HG03196 (cell line): Measurements from ENCODE around the gene DIAPH2.

ENCODE experiments used
- ATAC-seq: cut with Tn5 transposase; IDR thresholded peaks from one replicate; pipeline ENCODE4 v1.9.1; 2021; ENCODE audit not compliant: unreplicated experiment

Gene DIAPH2

DNA sequence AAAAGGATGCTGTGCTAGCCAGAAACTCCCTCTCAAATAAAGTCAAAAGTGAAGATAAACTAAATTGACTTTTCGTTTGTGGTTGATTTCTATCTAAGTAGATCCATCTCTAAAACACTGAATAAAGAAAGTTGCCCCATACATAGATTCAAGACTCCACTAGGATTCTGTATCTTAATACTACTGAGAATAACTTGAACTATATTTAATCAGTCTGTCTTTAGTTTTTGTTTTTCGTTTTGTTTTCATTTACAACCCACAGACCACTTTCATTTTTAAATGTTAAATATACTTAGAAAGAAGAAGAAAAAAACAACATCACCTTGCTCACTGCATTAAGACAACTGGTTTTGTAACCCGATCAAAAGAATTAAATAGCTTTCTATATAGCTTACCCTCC, 854.1 kb downstream of the DIAPH2 start:
- no peak for ATAC-seq

DNA sequence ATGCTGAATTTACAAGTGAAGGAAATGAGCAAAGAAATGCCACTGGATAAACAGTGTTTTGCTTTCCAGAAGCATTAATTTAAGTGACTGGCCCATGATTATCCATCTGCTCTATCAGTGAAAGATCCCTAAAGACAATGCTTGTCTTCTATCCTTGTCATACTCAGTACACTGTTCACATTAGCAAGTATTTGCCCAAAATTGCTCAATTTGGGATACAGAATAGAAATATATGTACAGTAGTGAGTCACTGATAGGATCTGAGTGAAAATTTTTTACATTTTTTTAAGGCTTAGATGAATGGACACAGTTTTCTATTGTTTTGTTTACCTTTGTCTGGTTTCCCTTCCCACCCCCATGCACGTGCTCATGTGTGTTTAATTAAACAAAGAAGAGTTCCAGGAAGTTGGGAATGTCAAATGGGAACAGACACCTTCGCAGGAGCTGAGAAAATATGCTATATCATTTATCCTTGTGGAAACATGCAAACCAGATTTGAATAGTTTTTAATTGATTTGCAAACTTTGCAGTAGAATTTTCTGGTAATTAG, 855.4 kb downstream of the DIAPH2 start:
- no peak for ATAC-seq

DNA sequence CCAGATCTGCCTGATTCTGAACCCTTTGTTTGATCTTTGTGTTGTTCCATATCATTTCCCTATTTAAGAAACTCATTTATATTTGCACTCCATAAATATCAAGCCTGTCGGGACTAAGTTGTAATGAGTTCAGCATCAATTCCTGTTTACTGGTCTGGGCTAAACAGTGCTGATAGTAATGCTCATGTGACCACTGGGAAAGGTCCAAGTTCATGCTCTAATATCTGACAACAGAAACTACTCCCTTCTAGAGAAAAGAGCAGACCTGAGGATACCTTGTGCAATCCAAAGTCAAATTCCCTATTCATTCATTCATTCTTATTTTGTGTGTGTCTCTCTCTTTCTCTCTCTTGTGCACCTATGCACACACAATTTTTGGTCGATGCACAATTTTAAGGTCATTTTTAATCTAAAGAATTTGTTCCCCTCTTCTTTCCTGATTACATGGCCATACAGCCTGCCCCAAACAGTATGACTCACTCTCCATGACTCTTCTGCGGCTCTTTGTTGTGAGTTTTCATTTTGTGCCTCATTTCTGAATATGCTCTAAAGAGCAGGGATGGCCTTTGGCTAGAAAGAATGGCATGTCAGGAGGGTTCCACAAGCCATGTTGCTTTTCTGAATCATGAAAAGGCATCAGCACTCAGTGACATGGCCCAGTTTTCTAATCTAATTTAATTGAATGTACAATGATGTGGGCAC, 863.4 kb downstream of the DIAPH2 start:
- ATAC-seq: no peak

DNA sequence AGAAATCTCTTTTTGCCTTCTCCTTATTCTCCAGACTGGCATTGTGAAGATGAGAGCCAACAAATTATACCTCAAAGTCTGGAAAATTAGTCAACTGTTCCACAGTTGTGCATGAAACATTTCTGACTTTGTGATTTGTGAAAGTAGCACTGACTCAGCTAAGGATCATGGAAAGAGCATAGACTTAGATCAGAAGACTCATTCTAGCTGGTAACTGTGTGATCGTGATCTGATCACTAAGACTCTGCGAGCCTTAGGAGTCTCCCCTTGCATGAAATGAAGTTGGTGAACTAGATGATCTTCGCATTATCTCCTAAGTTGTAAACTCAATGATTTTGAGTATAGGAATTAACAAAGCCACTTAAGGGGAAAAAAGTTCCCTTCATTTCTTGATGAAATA, 867.2 kb downstream of the DIAPH2 start:
- ATAC-seq: no peak

DNA sequence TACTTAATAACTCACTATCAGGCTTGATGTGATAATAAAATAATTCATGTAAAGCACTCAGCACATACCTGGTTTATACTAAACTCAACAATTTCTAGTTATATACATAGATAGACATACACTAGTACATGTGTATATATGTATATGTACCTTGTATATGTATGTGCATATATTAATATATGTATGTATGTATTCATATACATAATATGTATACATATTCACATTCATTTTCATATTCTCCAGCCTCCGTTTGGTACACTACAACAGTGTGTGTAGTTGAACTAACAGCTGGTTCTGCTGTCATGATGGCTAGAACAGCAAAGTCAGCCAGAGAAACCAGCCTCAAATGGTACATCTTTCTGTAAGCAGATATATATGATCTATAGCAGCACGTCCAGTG, 869.2 kb downstream of the DIAPH2 start:
- ATAC-seq: no peak

DNA sequence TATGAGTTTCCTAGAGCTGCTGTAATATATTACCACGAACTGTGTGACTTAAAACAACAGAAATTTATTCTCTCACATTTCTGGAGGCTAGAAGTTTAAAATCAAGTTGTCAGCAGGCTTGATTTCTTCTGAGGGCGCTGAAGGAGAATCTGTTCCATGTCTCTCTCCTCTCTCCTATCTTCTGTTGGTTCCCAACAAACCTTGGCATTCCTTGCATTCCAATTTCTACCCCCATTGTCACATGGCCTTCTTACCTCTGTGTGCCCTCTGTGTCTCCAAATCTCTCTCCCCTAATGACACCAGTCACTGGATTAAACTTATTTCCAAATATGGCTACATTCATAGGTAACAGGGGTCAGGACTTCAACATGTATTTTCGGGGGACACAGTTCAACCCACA, 871.7 kb downstream of the DIAPH2 start:
- ATAC-seq: no peak

DNA sequence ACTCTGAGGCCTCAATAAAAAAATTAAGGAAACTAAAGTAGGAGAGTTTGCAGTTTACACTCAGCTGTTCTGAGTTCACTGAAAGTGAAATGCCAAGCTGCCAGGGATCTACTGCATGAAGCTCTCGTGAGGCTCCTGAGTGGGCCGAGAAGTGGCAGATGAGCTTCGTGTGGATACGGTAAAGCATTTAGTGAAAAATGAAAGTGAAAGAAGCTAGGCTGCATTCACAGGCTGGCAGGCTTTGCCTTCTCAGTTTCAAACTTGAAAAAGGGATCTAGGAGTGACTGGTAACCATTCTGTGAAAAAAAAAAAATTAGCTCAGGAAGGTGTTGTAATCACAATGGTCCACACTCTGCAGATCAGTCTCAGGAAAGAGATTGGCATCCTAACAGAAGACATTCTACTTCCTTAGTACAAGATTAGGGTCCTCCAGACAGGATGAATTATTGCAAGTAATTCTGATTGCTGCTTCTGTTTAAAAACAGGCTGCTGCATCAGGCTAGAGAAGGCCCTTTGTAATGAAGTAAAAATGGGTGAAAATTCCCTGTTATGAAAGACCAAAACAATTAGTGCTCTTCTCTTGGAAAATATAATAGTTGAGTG, 879.0 kb downstream of the DIAPH2 start:
- ATAC-seq: peak; percentile 99

DNA sequence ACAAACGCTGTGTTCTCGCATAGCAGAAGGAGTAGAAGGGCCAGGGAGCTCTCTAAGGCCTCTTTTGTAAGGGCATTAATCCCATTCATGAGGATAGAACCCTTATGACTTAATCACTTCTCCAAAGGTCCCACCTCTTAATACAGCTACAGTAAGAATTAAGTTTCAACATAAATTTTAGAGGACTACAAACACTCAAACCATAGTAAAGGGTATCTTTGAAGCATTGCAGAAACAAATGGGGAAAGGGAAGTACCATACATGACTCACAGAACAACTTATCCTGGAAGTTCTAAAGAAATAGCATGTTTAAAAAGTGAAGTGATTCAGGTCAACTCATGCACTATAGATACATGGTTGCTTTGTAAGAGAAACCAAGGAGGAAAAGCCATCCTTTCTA, 879.9 kb downstream of the DIAPH2 start:
- ATAC-seq: no peak

DNA sequence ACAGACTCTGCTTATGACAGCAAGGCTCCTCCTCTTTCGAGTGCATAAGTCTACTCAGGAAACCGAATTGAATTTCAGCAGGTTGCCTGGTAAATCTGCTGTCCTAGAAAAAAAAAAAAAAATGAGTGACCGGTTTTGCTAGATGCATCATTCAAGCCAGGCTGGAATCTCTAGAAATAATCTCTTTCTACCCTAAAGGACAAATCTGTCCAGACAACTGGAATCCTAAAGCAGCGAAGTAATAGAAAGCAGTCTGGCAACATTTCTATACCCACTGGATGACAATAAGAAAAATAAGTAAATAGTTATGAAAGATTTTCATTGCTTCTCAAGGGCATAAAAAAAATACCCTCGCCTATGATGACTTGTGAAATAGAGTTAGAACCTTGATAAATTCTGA, 902.5 kb downstream of the DIAPH2 start:
- no peak for ATAC-seq

DNA sequence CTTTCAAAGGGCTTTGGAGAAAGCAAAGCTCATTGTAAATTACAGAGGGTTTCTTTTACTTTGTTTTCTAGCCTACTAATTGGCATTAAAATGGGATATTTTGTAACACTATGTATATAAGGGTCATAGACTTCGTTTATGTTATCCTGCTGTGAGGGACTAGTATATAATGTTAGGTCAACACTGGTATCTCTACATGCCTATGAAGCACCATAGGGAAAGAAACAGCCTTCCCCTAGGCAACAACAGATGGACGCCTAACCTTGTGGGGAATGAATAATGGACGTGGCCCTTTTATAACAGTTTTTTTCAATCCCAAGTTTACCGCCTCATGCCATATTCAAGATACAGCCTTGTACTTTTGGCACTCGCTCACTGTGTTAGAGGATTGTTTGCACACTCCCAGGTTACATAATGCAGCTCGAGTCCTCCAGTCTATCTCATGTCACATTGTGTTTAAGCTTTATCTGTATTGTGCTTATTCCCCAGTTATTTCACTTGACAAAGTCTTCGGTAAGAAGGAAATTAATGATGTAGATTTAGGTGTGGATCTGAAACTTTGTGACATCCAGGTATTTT, 910.1 kb downstream of the DIAPH2 start:
- no peak for ATAC-seq

DNA sequence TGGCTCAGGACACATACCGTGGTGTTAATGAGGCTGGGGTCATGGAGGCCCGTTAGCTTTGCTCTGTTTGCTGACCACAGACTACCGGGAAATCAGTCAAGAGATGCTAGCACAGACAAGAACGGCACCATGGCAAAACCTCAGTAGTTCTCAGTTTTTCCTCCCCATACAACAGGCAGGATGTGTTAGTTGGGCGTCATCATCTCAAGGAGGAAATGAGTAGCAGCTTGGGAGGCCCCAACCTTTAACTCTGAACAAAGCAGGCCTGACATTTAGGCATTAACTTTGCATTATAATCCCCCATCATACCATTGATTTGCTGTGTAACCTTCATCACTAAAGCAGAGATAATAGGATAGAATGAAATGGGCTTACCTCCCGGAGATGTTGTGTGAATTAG, 913.3 kb downstream of the DIAPH2 start:
- no peak for ATAC-seq

DNA sequence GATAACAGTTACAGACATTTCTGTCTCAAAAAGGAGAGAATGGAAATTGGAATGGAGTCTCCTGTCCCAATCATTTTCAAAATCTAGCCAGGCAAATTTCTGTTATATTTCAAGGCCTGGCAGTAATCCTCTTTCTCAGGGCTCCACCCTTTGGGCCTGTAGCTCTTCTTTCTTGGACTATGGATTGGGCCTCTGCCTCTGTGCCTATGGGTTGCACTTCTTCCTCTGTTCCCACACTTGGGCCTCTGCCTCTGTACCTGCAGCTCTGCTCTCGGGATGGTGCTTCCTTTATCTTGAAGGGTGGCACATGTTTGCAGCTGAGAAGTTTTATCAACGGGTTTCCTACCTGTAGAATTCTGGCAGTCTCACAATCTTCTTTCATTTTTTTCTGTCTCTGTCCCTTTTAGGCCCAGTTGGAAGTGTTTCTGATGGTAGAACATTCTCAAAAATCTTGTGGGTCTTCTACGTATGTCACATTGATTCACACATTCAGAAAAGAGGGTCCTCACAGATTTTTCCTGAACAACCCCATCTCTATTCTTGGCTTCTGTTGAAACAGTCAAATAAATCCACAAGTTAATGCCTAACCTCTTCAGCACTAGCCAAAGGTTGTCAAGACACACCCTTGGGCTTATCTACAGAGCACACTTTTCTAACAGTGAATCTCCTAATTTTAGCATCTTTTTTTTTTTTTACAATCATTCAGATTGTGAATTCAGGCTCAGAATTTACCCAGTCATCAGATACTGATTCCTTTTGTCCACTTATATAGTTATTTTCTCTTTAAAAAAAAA, 918.0 kb downstream of the DIAPH2 start:
- no peak for ATAC-seq

DNA sequence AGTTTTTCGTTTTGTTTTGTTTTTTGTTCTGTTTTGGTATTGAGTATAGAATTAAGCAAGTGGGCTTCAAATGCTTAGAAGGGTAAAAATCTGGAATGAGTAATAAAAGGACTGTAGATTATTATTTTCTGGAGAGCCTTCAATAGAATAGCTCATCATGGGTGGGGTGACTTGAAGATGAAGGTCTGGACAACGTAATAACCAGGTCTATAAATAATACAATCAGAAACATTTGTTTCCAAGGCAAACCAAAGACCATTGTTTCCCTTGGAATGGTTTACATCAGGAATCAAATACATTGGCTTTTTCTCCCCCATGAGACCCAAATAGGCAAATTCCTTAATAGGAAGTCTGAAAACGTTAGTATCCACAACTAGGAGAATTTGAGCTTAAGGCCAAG, 920.6 kb downstream of the DIAPH2 start:
- no peak for ATAC-seq

DNA sequence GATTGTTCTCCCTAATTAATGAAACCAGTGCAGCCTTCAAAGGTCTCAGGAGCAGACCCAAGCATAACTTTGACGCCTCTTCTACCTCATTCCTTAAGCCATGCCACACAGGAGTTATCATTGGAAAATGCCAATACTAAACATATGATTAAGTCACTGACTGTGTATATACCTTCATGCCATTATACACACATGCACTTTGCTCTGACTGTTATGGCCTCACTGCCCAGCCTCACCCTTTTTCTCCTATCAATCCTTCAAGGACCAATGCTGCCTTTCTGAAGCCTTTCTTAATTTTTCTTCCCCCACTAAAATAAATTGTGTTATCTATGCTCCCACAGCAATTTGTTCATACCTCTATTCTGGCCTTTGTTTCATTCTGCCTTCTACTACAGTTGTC, 924.7 kb downstream of the DIAPH2 start:
- no peak for ATAC-seq

DNA sequence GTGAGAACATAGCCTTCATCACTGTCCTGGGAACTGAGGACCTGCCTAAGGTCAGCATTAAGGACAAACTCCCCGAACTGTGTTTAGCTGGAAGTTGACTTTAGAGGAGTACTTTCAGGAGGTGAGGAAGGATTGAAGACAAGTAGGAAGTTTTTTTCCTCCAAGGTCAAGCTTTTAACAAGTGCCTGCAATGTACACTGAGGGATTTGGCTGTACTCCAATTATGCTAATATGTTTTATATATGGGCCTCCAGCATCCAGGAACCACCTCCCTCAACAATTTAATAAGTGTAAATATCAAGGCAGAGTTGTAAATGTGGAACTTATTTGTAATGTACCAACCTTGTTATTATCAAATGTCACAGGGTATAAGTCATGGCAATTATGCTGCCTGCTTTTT, 925.3 kb downstream of the DIAPH2 start:
- ATAC-seq: no peak

DNA sequence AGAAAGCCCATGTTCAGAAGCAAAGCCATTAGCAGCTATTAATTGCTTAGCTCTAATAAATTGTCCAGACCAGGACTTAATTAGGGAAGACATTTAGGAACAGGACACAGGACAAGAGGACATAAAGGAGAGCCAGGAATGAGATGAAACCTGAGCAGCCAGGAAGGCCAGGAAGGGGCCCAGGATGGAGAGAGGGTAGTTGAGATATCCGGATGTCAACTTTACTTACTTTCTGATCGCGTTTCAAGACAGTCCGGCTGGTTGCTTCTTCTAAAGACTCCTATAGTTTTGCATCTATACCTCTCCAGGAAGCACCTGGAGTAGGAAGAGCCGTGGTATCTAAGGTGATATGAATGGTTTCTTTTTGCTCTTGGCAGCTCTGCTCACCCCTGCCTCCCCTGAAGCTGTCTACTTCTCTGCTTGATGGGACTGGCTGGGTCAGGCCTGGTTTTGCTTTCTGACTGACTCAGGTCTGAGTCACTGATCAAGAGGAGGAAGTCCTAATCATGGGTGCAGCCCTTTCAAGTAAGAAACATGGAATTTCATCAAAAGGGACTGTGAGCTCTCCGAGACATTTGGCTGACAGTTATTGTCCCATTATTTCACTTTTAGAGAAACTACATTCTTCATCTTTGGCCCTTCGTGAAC, 932.4 kb downstream of the DIAPH2 start:
- ATAC-seq: peak; percentile 96

DNA sequence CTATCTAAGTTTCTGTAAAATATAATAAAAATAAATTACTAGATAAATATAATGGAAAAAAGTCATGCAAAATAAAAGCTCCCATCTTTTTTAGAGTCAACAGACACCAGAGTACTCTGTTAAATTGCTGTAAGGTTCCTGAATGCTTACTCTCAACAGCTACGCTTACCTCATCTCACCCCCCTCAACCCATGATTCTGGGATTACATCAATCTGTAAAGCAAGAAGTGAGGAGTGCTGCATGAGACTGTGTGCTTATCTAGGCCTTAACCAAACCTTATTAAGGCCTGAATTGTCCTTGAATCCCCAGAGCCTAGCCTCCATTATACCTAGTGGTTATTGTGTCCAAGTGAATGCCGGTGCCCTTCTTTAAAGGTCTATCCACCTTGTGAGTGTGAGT, 934.9 kb downstream of the DIAPH2 start:
- ATAC-seq: no peak

DNA sequence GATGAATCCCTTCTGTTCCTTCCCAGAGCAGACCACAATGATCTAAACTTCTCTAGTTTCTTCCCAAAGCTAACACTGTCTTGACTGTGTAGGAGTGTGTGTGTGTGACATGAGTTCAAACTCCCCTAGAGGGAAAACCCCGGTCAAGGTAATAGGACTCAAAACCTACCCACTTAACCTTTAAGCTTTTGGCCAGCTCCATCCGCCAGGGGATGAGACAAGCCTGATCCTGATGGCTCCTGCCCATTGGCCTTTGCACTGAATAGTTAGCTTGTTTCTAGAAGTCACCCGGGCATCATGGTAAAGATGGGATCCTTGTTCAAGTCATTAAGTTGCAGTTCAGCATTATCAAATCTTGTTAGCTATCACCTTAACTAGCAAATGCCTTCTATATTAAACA, 937.5 kb downstream of the DIAPH2 start:
- no peak for ATAC-seq

DNA sequence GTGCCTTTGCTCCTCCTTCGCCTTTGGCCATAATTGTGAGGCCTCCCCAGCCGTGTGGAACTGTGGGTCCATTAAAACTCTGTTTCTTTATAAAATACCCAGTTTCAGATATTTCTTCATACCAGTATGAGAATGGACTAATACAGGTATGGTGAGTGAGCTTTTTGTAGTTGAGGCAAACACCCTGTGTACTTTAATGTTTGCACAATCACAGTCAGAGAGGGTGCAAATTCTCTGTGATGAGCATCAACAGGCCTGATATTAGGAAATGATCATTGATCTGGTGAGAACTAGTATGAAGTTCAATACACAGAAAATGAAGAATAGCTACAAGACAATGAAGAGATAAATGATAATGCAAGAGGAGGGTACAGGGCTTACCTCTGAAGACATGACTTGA, 943.7 kb downstream of the DIAPH2 start:
- ATAC-seq: no peak

DNA sequence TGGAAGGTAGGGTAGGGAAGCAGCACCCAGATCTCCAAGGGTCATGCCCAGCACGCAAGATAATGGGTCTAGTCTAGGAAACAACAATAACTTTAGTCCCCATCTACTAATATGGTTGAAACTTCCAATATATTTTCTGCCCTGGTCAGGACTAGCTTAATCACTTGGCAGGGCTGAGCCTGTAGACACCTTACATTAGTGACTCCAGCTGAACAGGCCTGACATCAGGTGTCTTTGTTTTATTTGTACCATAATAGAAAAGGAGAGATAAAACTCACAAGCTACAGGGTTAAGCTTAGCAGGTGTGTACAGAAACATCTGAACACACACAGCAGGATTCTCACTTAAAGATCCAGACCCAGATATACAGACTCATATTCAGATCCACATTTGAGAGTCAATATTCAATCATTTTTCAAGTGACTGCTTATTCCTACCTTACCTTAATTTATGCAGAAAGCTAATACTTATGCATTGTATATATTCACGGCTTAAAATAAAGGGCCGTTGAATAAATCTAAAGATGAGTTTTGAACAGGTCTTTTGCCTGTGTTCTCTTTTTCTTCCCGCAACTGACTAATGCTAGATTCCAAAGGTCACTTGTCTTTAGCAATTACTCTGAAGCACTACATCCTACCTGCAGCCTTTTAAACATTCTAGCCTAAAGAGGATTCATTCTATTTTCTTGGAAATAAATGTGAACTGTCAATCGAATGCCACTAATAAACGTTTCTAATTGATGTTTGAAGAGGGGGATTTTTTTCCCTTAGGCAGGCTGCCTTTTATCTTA, 944.4 kb downstream of the DIAPH2 start:
- no peak for ATAC-seq
